ENCODE data around the gene HSPB2.

- TF ChIP-seq POLR2A (IDR thresholded peaks at IDR 0.05), result no peak
- TF ChIP-seq, protein P1, sequence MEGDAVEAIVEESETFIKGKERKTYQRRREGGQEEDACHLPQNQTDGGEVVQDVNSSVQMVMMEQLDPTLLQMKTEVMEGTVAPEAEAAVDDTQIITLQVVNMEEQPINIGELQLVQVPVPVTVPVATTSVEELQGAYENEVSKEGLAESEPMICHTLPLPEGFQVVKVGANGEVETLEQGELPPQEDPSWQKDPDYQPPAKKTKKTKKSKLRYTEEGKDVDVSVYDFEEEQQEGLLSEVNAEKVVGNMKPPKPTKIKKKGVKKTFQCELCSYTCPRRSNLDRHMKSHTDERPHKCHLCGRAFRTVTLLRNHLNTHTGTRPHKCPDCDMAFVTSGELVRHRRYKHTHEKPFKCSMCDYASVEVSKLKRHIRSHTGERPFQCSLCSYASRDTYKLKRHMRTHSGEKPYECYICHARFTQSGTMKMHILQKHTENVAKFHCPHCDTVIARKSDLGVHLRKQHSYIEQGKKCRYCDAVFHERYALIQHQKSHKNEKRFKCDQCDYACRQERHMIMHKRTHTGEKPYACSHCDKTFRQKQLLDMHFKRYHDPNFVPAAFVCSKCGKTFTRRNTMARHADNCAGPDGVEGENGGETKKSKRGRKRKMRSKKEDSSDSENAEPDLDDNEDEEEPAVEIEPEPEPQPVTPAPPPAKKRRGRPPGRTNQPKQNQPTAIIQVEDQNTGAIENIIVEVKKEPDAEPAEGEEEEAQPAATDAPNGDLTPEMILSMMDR (IDR thresholded peaks at IDR 0.05), result no peak
Observed at GRCh38 chr11:111961389-111962300, 49.1 kb downstream of the HSPB2 start.

All from ovary (tissue), 3 donors.